ENCODE data around the gene PTRHD1. TPM values are rescaled to one million over a fixed set of nuclear protein-coding genes. Genes with fewer than 3 reads are reported as not detected.

PTRHD1 gene, protein sequence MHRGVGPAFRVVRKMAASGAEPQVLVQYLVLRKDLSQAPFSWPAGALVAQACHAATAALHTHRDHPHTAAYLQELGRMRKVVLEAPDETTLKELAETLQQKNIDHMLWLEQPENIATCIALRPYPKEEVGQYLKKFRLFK
- 10 to 100 TPM; 22.6 to 41.8 (median 25.8) TPM for total RNA-seq

GRCh38 chr2:24792874-24793760 lies at the start of gene PTRHD1, which contains the start of gene CENPO:
Gene PTRHD1, minus strand, starts transcription at chr2:24793391. Its CDS starts 14 bp downstream, at chr2:24793377.
Gene CENPO, plus strand, starts transcription at chr2:24793425. Its CDS starts 495 bp downstream, at chr2:24793920.
- no peaks in the 10 kb centered on the region for H3K9me3 ChIP-seq
- TF ChIP-seq POLR2A (IDR thresholded peaks at IDR 0.05) (peak in 3 of 4 donors; percentile 32 to 70 (median 33)), CTCF (IDR thresholded peaks at IDR 0.05) (peak; percentile 26 to 78 (median 63))
- peak; percentile 83 for DNase-seq
- H3K27me3 ChIP-seq: no peaks in the 10 kb centered on the region
- peaks cover 4 to 36% (median 13%) of the 10 kb centered on the region in 3 donors for H3K4me1 ChIP-seq
- intact Hi-C loops (cut with DNase I): no loop called here
- peak within 1 kb of the TSS; percentile 53 to 95 (median 73) for H3K4me3 ChIP-seq
- peak within 1 kb of the TSS; percentile 92 to 100 (median 96) for H3K27ac ChIP-seq
- peaks cover 0 to 20% (median 0%) of the 10 kb centered on the region in 3 donors for H3K36me3 ChIP-seq
- WGBS, 2 donors: 0% methylated on average over 5 of the region's 74 CpGs; no CpG with 5 or more reads in 1 of the 2 donors

- intact Hi-C loops (cut with DNase I): no loop called here
- 95% methylated on average over 21 to 27 of the region's 39 CpGs for WGBS, 2 donors
These were observed 49.2 kb upstream of the PTRHD1 start for GRCh38 chr2:24842081-24843050.

GRCh38 chr2:24840962-24841945 lies 48.1 kb upstream of the PTRHD1 start:
- no peak overlapping the region for H3K27ac ChIP-seq
- H3K4me3 ChIP-seq: no peak overlapping the region
- H3K27me3 ChIP-seq: no peaks in the 10 kb centered on the region
- 81 to 92% methylated on average over 3 to 9 of the region's 26 CpGs for WGBS, 2 donors
- intact Hi-C loops (cut with DNase I): no loop called here
- DNase-seq: no peak
- no peaks in the 10 kb centered on the region for H3K9me3 ChIP-seq
- peaks cover 0 to 67% (median 0%) of the 10 kb centered on the region in 3 donors for H3K36me3 ChIP-seq
- no peaks in the 10 kb centered on the region for H3K4me1 ChIP-seq
- TF ChIP-seq CTCF (IDR thresholded peaks at IDR 0.05) (no peak), POLR2A (IDR thresholded peaks at IDR 0.05) (no peak)

More at GRCh38 chr2:24842081-24843050, 49.2 kb upstream of the PTRHD1 start:
- Histone ChIP-seq H3K4me3 (no peak overlapping the region), H3K4me1 (no peaks in the 10 kb centered on the region), H3K27ac (no peak overlapping the region), H3K9me3 (no peaks in the 10 kb centered on the region), H3K36me3 (peaks cover 0 to 57% (median 0%) of the 10 kb centered on the region in 3 donors), H3K27me3 (no peaks in the 10 kb centered on the region)
- no peak for TF ChIP-seq CTCF (IDR thresholded peaks at IDR 0.05)
- TF ChIP-seq POLR2A (IDR thresholded peaks at IDR 0.05): no peak
- DNase-seq: no peak

DNA sequence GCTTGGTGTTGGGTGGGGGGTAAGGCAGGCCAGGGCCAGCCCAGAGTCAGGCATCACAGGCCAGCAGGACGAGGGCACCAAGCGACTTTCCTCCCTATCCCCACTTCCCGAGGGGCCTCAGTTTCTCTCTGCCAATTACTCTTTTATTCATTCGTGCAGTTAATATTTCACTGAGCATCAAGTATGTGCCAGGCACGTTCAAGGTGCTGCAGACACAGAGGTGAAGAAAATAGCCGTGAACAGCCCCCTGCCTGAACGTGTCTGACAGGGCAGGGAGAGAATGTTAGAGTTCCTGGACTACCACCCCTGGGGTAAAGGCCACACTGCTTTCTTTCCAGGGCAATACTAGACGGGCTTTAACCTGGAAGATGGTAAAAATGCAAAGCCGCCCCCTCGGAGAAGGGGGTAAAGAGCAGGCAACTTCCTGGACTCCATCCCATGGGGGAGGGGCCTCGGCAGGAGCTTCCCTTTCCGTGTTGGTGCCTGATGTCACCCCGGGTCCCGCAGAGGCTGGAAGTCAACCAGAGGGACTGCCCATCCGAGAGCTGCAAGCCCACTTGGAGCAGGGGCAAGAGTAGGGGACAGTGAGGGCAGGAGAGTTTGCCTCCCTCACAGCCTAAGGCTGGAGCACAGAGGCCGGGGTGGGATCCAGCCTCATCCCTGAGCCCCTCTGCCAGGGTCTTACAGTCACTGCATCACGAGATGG lies 47.1 kb upstream of the PTRHD1 start:
- H3K27ac ChIP-seq: no peak overlapping the region
- H3K4me3 ChIP-seq: no peak overlapping the region
- no peaks in the 10 kb centered on the region for H3K9me3 ChIP-seq
- 79 to 89% methylated on average over 10 to 13 of the region's 17 CpGs for WGBS, 2 donors
- H3K36me3 ChIP-seq: peaks cover 0 to 75% (median 0%) of the 10 kb centered on the region in 3 donors
- H3K4me1 ChIP-seq: no peaks in the 10 kb centered on the region
- intact Hi-C loops (cut with DNase I): no loop called here
- H3K27me3 ChIP-seq: no peaks in the 10 kb centered on the region
- TF ChIP-seq POLR2A (IDR thresholded peaks at IDR 0.05) (no peak), CTCF (IDR thresholded peaks at IDR 0.05) (no peak)
- no peak for DNase-seq

Measured in esophagus squamous epithelium (tissue), 5 donors.